ENCODE measurements around the gene TPI1. TPM values are rescaled to one million over a fixed set of nuclear protein-coding genes. Genes with fewer than 3 reads are reported as not detected.

TPI1 gene
- total RNA-seq, 4 donors from 2014 or later: 265 to 558 (median 432) TPM

GRCh38 chr12:6909421-6910145, 42.3 kb downstream of the TPI1 start:
- no peak overlapping the region for H3K4me3 ChIP-seq (ENCODE audit: low read depth, poor library complexity, severe bottlenecking)
- WGBS, 2 donors: 79 to 88% methylated on average over 4 of the region's 4 CpGs
- DNase-seq (ENCODE audit: low spot score in 2 of 2): no peak
- TF ChIP-seq POLR2A (IDR thresholded peaks at IDR 0.05) (no peak), CTCF (IDR thresholded peaks at IDR 0.05) (no peak)
- intact Hi-C loops (cut with DNase I; ENCODE audit: low total_unique reads): no loop called here

- intact Hi-C loops (cut with DNase I; ENCODE audit: low total_unique reads): no loop called here
- no peak for DNase-seq (ENCODE audit: low spot score in 2 of 2)
- TF ChIP-seq POLR2A (IDR thresholded peaks at IDR 0.05) (no peak), CTCF (IDR thresholded peaks at IDR 0.05) (no peak)
- no peak overlapping the region for H3K4me3 ChIP-seq (ENCODE audit: low read depth, poor library complexity, severe bottlenecking)
- WGBS, 2 donors: 91 to 95% methylated on average over 15 of the region's 15 CpGs
These were observed 45.0 kb downstream of the TPI1 start for GRCh38 chr12:6912164-6912935.

- TF ChIP-seq CTCF (IDR thresholded peaks at IDR 0.05) (no peak), POLR2A (IDR thresholded peaks at IDR 0.05) (no peak)
- peak within 1 kb of the TSS; percentile 53 for H3K4me3 ChIP-seq (ENCODE audit: low read depth, poor library complexity, severe bottlenecking)
- DNase-seq (ENCODE audit: low spot score in 2 of 2): peak; percentile 71 to 97
- WGBS, 2 donors: 0% methylated on average over 46 to 63 of the region's 68 CpGs
- intact Hi-C loops (cut with DNase I; ENCODE audit: low total_unique reads): no loop called here
These were observed 47.1 kb downstream of the TPI1 start, which contains the start of gene ENO2 for GRCh38 chr12:6914246-6914946. ENO2 (plus strand) TSS chr12:6914580; CDS start chr12:6915833, 1,253 bp downstream.

- H3K4me3 ChIP-seq (ENCODE audit: low read depth, poor library complexity, severe bottlenecking): peak overlapping the region; percentile 53
- TF ChIP-seq POLR2A (IDR thresholded peaks at IDR 0.05) (no peak), CTCF (IDR thresholded peaks at IDR 0.05) (no peak)
- no peak for DNase-seq (ENCODE audit: low spot score in 2 of 2)
- 10 to 14% methylated on average over 29 of the region's 29 CpGs for WGBS, 2 donors
- intact Hi-C loops (cut with DNase I; ENCODE audit: low total_unique reads): no loop called here
These were observed 47.8 kb downstream of the TPI1 start for GRCh38 chr12:6914947-6915788.

GRCh38 chr12:6915789-6916285, 48.5 kb downstream of the TPI1 start:
- intact Hi-C loops (cut with DNase I; ENCODE audit: low total_unique reads): no loop called here
- WGBS, 2 donors: 70 to 73% methylated on average over 14 of the region's 14 CpGs
- no peak overlapping the region for H3K4me3 ChIP-seq (ENCODE audit: low read depth, poor library complexity, severe bottlenecking)
- no peak for DNase-seq (ENCODE audit: low spot score in 2 of 2)
- TF ChIP-seq POLR2A (IDR thresholded peaks at IDR 0.05): no peak
- TF ChIP-seq CTCF (IDR thresholded peaks at IDR 0.05): no peak

All from lower leg skin (tissue), 4 donors.